SU-DHL-6 (cell line): Measurements from ENCODE around the gene LONRF2.

Experiments
- H2AFZ ChIP-seq: fragments of 200-600 bp; sonication (generic); 2 replicates; pipeline ENCODE4 v1.6.1; 2014; ENCODE audit warnings: low read depth, mild to moderate bottlenecking, moderate library complexity, mixed read lengths, antibody characterized with exemption, low read length; ENCODE audit not compliant: severe bottlenecking
- H3F3A ChIP-seq: fragments of 200-600 bp; shearing (Covaris generic); 2 replicates; pipeline ENCODE4 v1.6.0; 2016; ENCODE audit warnings: antibody characterized with exemption, mild to moderate bottlenecking; ENCODE audit not compliant: insufficient read depth
- H3K27ac ChIP-seq: fragments of 200-600 bp; sonication (generic); 2 replicates; pipeline ENCODE4 v1.5.1; 2016; ENCODE audit warnings: low read depth, mild to moderate bottlenecking, low read length, moderate library complexity, mixed read lengths
- H3K27me3 ChIP-seq: fragments of 200-600 bp; sonication (generic), shearing (Covaris generic); 2 replicates; pipeline ENCODE4 v1.6.0; 2014; ENCODE audit warnings: mild to moderate bottlenecking, low read length
- H3K36me3 ChIP-seq: fragments of 200-600 bp; sonication (generic); 2 replicates; pipeline ENCODE4 v1.6.1; 2014; ENCODE audit warnings: mild to moderate bottlenecking, low read length, mixed read lengths
- H3K4me2 ChIP-seq: fragments of 300-600, 200-600 bp; shearing (Covaris generic), sonication (generic); 2 replicates; pipeline ENCODE4 v1.6.0; 2014; ENCODE audit warnings: low read length, low read depth, mild to moderate bottlenecking; ENCODE audit not compliant: poor library complexity, severe bottlenecking
- H3K4me3 ChIP-seq: fragments of 200-600 bp; sonication (generic); 2 replicates; pipeline ENCODE4 v1.5.1; 2014; ENCODE audit warnings: antibody characterized with exemption, low read length, mild to moderate bottlenecking, mixed read lengths; ENCODE audit not compliant: insufficient read depth, poor library complexity, severe bottlenecking
- H3K79me2 ChIP-seq: fragments of 200-600 bp; sonication (generic); 2 replicates; pipeline ENCODE4 v1.6.1; 2014; ENCODE audit warnings: mild to moderate bottlenecking, low read length, moderate library complexity; ENCODE audit not compliant: insufficient read depth
- H3K9ac ChIP-seq: fragments of 200-600 bp; sonication (generic); 2 replicates; pipeline ENCODE4 v1.7.0; 2014; ENCODE audit warnings: mild to moderate bottlenecking, low read length
- H3K9me2 ChIP-seq: fragments of 200-600 bp; sonication (generic); replicated peaks from 2 replicates; pipeline ENCODE4 v1.6.1; 2014; ENCODE audit warnings: low read length; ENCODE audit not compliant: insufficient read depth
- H3K9me3 ChIP-seq: fragments of 200-600 bp; sonication (generic); 2 replicates; pipeline ENCODE4 v1.6.1; 2014; ENCODE audit warnings: low read length, mixed read lengths; ENCODE audit not compliant: insufficient read depth
- H4K20me1 ChIP-seq: fragments of 200-600 bp; sonication (generic); 2 replicates; pipeline ENCODE4 v1.6.1; 2014; ENCODE audit warnings: low read depth, mild to moderate bottlenecking, antibody characterized with exemption, low read length, moderate library complexity, mixed read lengths
- EZH2phosphoT487 ChIP-seq: fragments of 200-600 bp; sonication (generic), shearing (Covaris generic); conservative IDR thresholded peaks from 2 replicates; pipeline ENCODE4 v1.6.1; 2018; ENCODE audit warnings: mild to moderate bottlenecking, antibody characterized with exemption, low read length, moderate library complexity, mixed read lengths
- TF ChIP-seq, protein P1 (sequence below): fragments of 200-600 bp; sonication (generic); IDR thresholded peaks from one replicate; pipeline ENCODE4 v1.5.1; 2017; ENCODE audit warnings: antibody characterized with exemption, mild to moderate bottlenecking, low read length, moderate library complexity; ENCODE audit not compliant: insufficient read depth, poor library complexity, severe bottlenecking

Gene LONRF2

DNA sequence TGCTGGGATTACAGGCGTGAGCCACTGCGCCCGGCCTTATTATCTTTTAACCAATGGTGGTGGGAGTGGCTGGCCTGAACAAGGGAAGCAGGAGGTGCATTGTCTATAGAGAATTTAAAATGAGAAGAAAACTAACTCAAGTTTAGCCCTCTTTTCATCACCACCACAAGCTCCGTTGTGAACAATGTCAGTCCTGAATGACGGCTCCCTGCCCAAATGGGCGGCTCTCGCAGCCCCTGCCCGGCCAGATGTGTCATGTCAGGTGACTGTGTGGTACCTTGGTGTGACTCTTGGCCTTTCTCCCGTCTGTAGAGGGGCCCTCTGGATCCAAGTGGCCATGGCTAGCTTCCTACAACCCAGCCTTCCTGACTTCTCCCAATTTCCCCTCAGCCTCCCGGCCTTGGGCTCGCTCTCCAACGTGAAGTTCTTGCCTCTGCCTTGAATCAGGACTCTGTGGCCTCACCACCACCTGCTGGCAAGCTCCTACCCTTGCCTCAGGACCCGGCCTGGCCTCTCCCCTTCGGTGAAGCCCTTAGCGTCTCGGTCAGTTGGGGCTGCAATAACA, 67.6 kb downstream of the LONRF2 start:
- no peak for TF ChIP-seq EZH2phosphoT487
- TF ChIP-seq, protein P1, sequence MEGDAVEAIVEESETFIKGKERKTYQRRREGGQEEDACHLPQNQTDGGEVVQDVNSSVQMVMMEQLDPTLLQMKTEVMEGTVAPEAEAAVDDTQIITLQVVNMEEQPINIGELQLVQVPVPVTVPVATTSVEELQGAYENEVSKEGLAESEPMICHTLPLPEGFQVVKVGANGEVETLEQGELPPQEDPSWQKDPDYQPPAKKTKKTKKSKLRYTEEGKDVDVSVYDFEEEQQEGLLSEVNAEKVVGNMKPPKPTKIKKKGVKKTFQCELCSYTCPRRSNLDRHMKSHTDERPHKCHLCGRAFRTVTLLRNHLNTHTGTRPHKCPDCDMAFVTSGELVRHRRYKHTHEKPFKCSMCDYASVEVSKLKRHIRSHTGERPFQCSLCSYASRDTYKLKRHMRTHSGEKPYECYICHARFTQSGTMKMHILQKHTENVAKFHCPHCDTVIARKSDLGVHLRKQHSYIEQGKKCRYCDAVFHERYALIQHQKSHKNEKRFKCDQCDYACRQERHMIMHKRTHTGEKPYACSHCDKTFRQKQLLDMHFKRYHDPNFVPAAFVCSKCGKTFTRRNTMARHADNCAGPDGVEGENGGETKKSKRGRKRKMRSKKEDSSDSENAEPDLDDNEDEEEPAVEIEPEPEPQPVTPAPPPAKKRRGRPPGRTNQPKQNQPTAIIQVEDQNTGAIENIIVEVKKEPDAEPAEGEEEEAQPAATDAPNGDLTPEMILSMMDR: no peak
- Histone ChIP-seq H3F3A (no peaks in the 10 kb centered on the region), H3K9me3 (no peaks in the 10 kb centered on the region; the same call in 1 of the 2 replicates), H3K79me2 (no peaks in the 10 kb centered on the region), H3K36me3 (no peaks in the 10 kb centered on the region), H3K4me3 (no peak overlapping the region), H3K9ac (no peak overlapping the region), H3K9me2 (no peaks in the 10 kb centered on the region), H4K20me1 (no peaks in the 10 kb centered on the region), H2AFZ (no peak overlapping the region), H3K4me2 (no peak overlapping the region), H3K27ac (no peak overlapping the region), H3K27me3 (no peaks in the 10 kb centered on the region)

DNA sequence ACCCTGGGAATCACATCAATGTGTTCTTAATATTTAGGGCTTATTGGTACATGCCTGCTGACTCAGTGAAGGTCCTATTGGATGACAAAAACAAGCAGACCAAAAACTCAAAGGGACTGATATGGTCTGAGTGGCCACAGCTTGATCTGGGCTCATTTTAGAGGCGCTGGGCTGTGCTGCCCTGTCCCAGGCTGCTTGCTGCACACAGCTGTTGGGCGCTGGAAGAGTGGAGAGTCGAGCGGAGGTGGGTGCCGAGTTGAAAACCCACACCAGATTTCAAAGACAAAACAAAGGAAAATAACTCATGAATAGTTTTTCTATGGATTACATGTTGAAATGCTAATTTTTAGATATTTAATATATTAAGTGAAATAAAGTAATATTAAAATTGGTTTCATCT, 68.5 kb downstream of the LONRF2 start:
- no peaks in the 10 kb centered on the region for H3K79me2 ChIP-seq
- H3K27ac ChIP-seq: no peak overlapping the region
- no peaks in the 10 kb centered on the region for H3K27me3 ChIP-seq
- no peaks in the 10 kb centered on the region for H3F3A ChIP-seq
- TF ChIP-seq EZH2phosphoT487: no peak
- TF ChIP-seq, protein P1: no peak
- no peaks in the 10 kb centered on the region for H4K20me1 ChIP-seq
- H3K9me2 ChIP-seq: no peaks in the 10 kb centered on the region
- H3K9me3 ChIP-seq: no peaks in the 10 kb centered on the region; the same call in 1 of the 2 replicates
- H2AFZ ChIP-seq: no peak overlapping the region
- H3K4me3 ChIP-seq: no peak overlapping the region
- no peaks in the 10 kb centered on the region for H3K36me3 ChIP-seq
- H3K4me2 ChIP-seq: no peak overlapping the region
- no peak overlapping the region for H3K9ac ChIP-seq

DNA sequence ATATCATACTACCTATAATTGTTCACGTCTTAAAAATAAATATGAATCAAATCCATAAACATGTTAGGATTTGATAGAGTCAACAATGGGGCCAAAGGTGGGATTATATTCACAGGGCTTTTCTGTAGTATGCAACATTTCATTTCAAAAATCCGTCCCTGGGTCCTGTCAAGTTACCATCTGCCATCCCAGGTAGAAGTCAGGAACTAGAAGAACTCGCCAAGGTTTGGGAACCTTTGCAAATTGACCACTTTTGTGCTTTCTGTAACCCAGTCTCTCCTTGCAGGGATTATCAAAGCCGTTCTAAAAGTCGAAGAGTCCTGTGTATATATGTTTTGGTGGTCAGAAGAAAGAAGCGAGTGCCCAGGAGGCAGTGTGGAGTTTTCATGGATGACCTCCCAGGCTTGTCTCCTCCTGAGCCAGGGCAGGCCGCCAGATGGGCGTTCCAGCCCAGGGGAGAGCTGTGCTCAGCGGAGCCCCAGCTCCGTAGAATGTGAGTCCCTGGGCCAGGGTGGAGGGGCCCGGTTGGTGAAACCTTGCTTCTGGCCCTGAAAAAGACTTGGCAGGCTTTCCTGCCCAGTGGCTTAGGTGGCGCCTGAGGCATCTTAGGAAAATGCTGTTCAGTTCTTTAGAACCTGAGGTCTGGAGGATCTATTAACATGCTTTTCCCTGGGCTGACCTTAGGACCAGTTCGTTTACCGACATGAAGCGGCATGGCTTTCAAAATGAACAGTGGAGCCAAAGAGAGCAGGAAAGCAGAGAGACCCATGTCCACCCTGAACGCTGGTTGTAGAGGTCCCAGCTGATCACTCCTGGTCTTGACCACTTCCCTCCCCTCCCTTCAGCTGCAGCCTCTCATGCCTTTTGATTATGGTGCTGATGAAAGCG, 69.2 kb downstream of the LONRF2 start:
- Histone ChIP-seq H3K79me2 (no peaks in the 10 kb centered on the region), H3K9ac (no peak overlapping the region), H3K4me2 (no peak overlapping the region), H3K36me3 (no peaks in the 10 kb centered on the region), H3F3A (no peaks in the 10 kb centered on the region), H3K27ac (no peak overlapping the region), H3K27me3 (no peaks in the 10 kb centered on the region), H3K9me3 (no peaks in the 10 kb centered on the region; the same call in 1 of the 2 replicates), H3K4me3 (no peak overlapping the region), H3K9me2 (no peaks in the 10 kb centered on the region), H2AFZ (no peak overlapping the region), H4K20me1 (no peaks in the 10 kb centered on the region)
- TF ChIP-seq, protein P1: no peak
- TF ChIP-seq EZH2phosphoT487: no peak
